NB4 (cell line): ENCODE data around the gene PNMA1.
A peak's percentile ranks its signal among the peaks of the same experiment; 100 is the strongest.

Experiments
- DNase-seq: peaks from one replicate; pipeline ENCODE4 v3.0.0; 2010; ENCODE audit warnings: low read depth
- H3K4me3 ChIP-seq: one replicate; pipeline ENCODE4 v1.5.1; 2011; ENCODE audit warnings: mild to moderate bottlenecking, low read depth, low read length, moderate library complexity
- MYC ChIP-seq: IDR thresholded peaks from 2 replicates; pipeline ENCODE4 v1.6.1; 2011; ENCODE audit warnings: low read depth, low read length
- POLR2A ChIP-seq: IDR thresholded peaks from 2 replicates; pipeline ENCODE4 v1.6.1; 2011; ENCODE audit warnings: mild to moderate bottlenecking; ENCODE audit not compliant: insufficient read length; ENCODE audit errors: extremely low read depth
- TF ChIP-seq, protein P1 (sequence below): IDR thresholded peaks from 2 replicates; pipeline ENCODE4 v1.6.1; 2011; ENCODE audit warnings: low read depth, low read length
- TF ChIP-seq, protein P2 (sequence below): IDR thresholded peaks from one replicate; pipeline ENCODE4 v1.5.1; 2012; ENCODE audit warnings: low read depth, low read length

Gene PNMA1

DNA sequence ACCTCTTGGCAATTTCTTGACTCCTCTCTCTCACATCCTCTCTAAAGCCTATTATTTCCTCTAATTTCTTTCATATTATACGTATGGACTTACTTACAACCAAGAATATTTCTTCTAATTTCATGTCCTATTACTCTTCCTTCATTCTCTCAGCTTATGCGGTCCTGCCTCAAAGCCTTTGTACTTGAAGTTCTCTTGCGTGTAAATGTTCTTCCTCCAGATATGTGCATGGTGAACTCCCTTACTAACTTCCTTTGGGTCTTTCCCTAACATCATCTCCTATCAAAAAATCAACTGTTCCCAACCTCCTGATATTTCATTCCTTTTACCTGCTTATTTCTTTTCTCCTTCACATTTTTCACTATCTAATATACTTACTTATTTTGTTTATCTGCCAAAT, 46.3 kb downstream of the PNMA1 start:
- no peak overlapping the region for H3K4me3 ChIP-seq
- TF ChIP-seq, protein P1, sequence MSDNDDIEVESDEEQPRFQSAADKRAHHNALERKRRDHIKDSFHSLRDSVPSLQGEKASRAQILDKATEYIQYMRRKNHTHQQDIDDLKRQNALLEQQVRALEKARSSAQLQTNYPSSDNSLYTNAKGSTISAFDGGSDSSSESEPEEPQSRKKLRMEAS = no peak
- TF ChIP-seq POLR2A (no peak), MYC (no peak)
- TF ChIP-seq, protein P2, sequence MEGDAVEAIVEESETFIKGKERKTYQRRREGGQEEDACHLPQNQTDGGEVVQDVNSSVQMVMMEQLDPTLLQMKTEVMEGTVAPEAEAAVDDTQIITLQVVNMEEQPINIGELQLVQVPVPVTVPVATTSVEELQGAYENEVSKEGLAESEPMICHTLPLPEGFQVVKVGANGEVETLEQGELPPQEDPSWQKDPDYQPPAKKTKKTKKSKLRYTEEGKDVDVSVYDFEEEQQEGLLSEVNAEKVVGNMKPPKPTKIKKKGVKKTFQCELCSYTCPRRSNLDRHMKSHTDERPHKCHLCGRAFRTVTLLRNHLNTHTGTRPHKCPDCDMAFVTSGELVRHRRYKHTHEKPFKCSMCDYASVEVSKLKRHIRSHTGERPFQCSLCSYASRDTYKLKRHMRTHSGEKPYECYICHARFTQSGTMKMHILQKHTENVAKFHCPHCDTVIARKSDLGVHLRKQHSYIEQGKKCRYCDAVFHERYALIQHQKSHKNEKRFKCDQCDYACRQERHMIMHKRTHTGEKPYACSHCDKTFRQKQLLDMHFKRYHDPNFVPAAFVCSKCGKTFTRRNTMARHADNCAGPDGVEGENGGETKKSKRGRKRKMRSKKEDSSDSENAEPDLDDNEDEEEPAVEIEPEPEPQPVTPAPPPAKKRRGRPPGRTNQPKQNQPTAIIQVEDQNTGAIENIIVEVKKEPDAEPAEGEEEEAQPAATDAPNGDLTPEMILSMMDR = no peak
- DNase-seq = no peak

GRCh38 chr14:73666583-73666982, 47.6 kb downstream of the PNMA1 start:
- H3K4me3 ChIP-seq = no peak overlapping the region
- no peak for DNase-seq
- TF ChIP-seq POLR2A (no peak), MYC (no peak)
- TF ChIP-seq, protein P1 = no peak
- TF ChIP-seq, protein P2 = no peak

- TF ChIP-seq POLR2A = no peak
- TF ChIP-seq, protein P2 = no peak
- TF ChIP-seq, protein P1 = no peak
- TF ChIP-seq MYC = no peak
- DNase-seq = no peak
- no peak overlapping the region for H3K4me3 ChIP-seq
Measured at GRCh38 chr14:73665130-73665529, 49.1 kb downstream of the PNMA1 start.

DNA sequence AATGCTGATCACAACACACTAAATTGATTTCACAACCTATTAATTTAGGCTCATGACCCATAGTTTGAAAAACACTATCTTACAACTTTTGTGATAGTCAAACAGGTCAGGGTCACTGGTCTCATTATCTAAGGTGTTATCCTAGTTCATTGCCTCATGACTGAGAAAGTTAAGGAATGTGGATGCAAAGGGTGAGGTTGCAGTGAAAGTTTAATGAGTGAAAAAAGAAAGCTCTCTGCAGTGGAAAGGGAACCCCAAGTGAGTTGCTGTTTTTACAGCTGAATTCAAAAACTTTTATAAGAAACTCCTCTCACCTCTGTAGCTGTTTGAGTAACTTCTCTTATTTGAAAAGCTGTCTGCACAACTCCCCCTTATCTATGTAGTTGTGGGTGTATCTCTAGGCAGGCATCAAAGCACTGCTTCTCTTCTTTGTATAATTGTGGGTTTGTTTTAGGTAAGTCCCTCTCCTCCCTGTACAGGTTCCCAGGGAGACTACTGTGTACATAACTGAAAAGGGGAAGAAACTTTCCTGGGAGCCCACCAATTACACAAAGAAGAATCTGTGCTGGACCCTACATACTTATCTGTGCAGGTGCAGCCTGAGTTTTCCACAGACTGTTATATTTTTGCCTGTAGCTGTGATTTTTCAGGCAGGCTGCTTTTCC, 50.5 kb downstream of the PNMA1 start:
- TF ChIP-seq MYC = no peak
- TF ChIP-seq, protein P1 = no peak
- TF ChIP-seq, protein P2 = no peak
- no peak for TF ChIP-seq POLR2A
- no peak overlapping the region for H3K4me3 ChIP-seq
- no peak for DNase-seq

GRCh38 chr14:73662487-73662943, 51.7 kb downstream of the PNMA1 start:
- DNase-seq = peak; percentile 56
- no peak overlapping the region for H3K4me3 ChIP-seq
- TF ChIP-seq POLR2A = no peak
- TF ChIP-seq, protein P1 = no peak
- no peak for TF ChIP-seq MYC
- TF ChIP-seq, protein P2 = no peak
